GM13977 (cell line): ENCODE results near the gene ABT1.
"Not testable (repeated sequence)": the region's sequence is repeated elsewhere in the genome, so short reads cannot be mapped to it uniquely, and the experiment has no call there.

Source experiments
- DNase-seq: peaks from one replicate; pipeline ENCODE4 v3.0.0; 2012; ENCODE audit warnings: low spot score
- in situ Hi-C: fragments of 300-500 bp; cut with MboI; formaldehyde crosslinking; loops from one replicate; pipeline ENCODE4 v1.12.0; 2022; ENCODE audit warnings: low sequenced_read_pairs, low pct_unique_long_range_greater_than_20kb, mixed read lengths, inconsistent platforms; ENCODE audit not compliant: unreplicated experiment
- TF ChIP-seq, protein P1 (sequence below): IDR thresholded peaks from 2 replicates; pipeline ENCODE4 v1.5.1; 2012; ENCODE audit warnings: mild to moderate bottlenecking, control low read depth; ENCODE audit not compliant: insufficient read depth; ENCODE audit errors: extremely low read depth, missing control alignments

Gene ABT1

DNA sequence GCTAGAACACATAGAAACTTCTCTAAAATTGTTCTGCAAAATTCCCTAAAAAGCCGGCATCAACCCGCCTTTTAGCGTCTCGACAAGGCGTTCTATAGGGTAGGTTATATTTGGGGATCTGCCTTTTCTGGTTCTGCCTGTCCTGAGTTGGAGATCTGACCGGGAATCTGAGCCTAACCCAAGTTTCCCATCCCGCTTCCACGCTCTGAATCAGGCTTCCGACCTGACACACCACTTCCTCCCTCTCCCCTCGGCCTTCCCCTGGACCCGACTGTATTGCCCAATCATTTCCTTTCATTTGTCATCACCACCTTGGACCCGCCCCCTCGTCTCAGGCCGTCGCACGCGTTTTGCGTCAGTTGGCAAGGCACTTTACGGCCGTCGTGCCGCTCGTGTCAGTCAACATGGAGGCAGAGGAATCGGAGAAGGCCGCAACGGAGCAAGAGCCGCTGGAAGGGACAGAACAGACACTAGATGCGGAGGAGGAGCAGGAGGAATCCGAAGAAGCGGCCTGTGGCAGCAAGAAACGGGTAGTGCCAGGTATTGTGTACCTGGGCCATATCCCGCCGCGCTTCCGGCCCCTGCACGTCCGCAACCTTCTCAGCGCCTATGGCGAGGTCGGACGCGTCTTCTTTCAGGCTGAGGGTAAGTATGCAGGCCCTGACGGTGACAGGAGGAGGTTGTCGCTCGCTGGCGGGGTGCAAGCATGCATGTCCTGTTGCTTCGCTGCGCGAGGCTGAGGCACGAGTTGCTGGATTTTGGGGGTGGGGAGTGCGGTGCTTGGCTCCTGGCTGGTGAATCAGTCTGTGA, at the start of gene ABT1:
Gene ABT1, plus strand, starts transcription at position 375 of the 810 bp plus-strand sequence. Its CDS starts 30 bp downstream, at position 405.
- in situ Hi-C loops: no loop called here
- TF ChIP-seq, protein P1, sequence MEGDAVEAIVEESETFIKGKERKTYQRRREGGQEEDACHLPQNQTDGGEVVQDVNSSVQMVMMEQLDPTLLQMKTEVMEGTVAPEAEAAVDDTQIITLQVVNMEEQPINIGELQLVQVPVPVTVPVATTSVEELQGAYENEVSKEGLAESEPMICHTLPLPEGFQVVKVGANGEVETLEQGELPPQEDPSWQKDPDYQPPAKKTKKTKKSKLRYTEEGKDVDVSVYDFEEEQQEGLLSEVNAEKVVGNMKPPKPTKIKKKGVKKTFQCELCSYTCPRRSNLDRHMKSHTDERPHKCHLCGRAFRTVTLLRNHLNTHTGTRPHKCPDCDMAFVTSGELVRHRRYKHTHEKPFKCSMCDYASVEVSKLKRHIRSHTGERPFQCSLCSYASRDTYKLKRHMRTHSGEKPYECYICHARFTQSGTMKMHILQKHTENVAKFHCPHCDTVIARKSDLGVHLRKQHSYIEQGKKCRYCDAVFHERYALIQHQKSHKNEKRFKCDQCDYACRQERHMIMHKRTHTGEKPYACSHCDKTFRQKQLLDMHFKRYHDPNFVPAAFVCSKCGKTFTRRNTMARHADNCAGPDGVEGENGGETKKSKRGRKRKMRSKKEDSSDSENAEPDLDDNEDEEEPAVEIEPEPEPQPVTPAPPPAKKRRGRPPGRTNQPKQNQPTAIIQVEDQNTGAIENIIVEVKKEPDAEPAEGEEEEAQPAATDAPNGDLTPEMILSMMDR: no peak
- DNase-seq: peak; percentile 94

- in situ Hi-C loops, DNase-seq: not testable (repeated sequence)
Measured at GRCh38 chr6:26547363-26547762, 49.4 kb upstream of the ABT1 start.

- peak; percentile 60 for DNase-seq
- in situ Hi-C loops: no loop called here
- TF ChIP-seq, protein P1: no peak
Measured at GRCh38 chr6:26550250-26550993, 46.3 kb upstream of the ABT1 start.

DNA sequence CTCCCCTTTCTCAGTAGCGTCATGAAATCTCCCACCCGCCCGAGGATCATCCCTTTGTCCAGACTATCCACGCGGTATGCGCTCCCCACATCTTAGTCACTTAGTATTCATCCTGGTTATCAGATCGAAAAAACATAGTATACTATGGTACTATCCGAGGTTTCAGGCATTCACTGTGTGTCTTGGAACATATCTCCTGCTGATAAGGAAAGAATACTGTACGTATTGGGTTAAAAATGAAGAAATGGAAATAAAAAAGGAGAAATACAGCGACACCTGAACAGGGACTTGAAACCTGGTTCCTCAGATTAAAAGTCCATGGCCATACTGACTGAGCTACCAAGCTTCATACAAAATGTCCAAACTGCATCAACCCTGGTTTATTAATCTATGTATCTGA, 44.5 kb upstream of the ABT1 start:
- TF ChIP-seq, protein P1: no peak
- in situ Hi-C loops: no loop called here
- DNase-seq: no peak

DNA sequence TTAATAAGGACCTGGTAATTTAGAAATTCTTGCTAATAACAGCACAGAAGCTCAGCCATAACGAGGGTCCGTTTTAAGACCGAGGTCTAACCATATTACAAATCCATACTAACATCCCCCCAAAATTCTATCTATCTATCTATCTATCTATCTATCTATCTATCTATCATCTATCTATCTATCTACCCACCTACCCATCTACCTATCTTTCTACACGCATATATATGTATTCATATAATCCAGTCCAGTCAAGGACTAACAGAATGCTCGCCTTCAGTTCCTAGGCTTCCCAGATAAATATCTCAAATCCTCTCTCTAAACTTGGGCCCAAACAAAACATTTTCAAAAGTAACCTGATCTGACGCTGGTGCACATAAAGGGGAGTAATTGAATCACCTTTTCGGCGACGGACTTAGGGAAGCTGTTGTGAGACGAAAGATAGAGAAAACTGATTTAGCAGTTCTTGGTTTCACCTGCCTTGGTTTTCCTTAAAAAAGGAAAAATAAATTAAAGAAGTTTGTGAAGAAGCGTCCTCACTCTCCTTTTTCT, 44.0 kb upstream of the ABT1 start:
- no peak for DNase-seq
- in situ Hi-C loops: no loop called here
- TF ChIP-seq, protein P1: no peak

DNA sequence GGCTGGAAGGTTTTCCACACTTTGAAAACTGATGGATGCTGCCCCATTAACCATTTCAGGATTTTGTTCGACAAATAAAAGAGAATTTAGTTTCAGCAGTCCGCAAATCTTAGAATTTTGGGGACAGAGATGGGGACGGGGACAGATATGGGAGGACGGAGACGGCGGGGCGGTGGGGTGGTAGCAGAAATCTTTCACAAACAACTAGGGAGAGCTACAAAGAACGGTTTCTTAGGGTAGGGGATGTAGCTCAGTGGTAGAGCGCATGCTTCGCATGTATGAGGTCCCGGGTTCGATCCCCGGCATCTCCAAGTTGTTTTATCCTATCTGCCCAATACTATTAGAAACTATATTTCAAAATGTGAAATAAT, 43.5 kb upstream of the ABT1 start:
- DNase-seq: peak; percentile 74
- TF ChIP-seq, protein P1: no peak
- in situ Hi-C loops: no loop called here
